HG03521 (cell line): Measurements from ENCODE around the gene TBC1D16.
"Not testable (repeated sequence)": the region's sequence is repeated elsewhere in the genome, so short reads cannot be mapped to it uniquely, and the experiment has no call there.

ENCODE experiments used
- ATAC-seq: cut with Tn5 transposase; IDR thresholded peaks from one replicate; pipeline ENCODE4 v1.9.1; 2021; ENCODE audit warnings: mild to moderate bottlenecking, moderate library complexity; ENCODE audit not compliant: unreplicated experiment

The TBC1D16 gene

GRCh38 chr17:80005360-80006338 lies 30.0 kb downstream of the TBC1D16 start:
- ATAC-seq, result no peak

- ATAC-seq, result no peak
Observed at GRCh38 chr17:80003969-80004368, 31.7 kb downstream of the TBC1D16 start.

- ATAC-seq, result no peak
Observed at GRCh38 chr17:80002690-80003490, 32.8 kb downstream of the TBC1D16 start.

GRCh38 chr17:80002070-80002641 lies 33.5 kb downstream of the TBC1D16 start:
- ATAC-seq, result no peak

GRCh38 chr17:80000981-80001775 lies 34.5 kb downstream of the TBC1D16 start:
- no peak for ATAC-seq

- no peak for ATAC-seq
Observed at GRCh38 chr17:80000136-80000535, 35.5 kb downstream of the TBC1D16 start.

GRCh38 chr17:79997011-79997660 lies 38.5 kb downstream of the TBC1D16 start:
- no peak for ATAC-seq

- no peak for ATAC-seq
Observed at GRCh38 chr17:79996291-79996690, 39.4 kb downstream of the TBC1D16 start.

- ATAC-seq, result no peak
Observed at GRCh38 chr17:79995696-79996095, 40.0 kb downstream of the TBC1D16 start.

GRCh38 chr17:79994602-79995001 lies 41.1 kb downstream of the TBC1D16 start:
- ATAC-seq, result no peak

GRCh38 chr17:79994228-79994569 lies 41.5 kb downstream of the TBC1D16 start:
- not testable (repeated sequence) for ATAC-seq

GRCh38 chr17:79993390-79994227 lies 42.1 kb downstream of the TBC1D16 start:
- ATAC-seq, result no peak

GRCh38 chr17:79992649-79993389 lies 42.9 kb downstream of the TBC1D16 start:
- no peak for ATAC-seq

GRCh38 chr17:79991924-79992648 lies 43.6 kb downstream of the TBC1D16 start:
- no peak for ATAC-seq

- ATAC-seq, result no peak
Observed at GRCh38 chr17:79991140-79991923, 44.3 kb downstream of the TBC1D16 start.

- ATAC-seq, result no peak
Observed at GRCh38 chr17:79990704-79991103, 45.0 kb downstream of the TBC1D16 start.

GRCh38 chr17:79990051-79990592 lies 45.5 kb downstream of the TBC1D16 start:
- ATAC-seq, result no peak
